HG03039 (cell line): ENCODE data around the gene AXL.

ENCODE experiments used
- ATAC-seq: cut with Tn5 transposase; IDR thresholded peaks from one replicate; pipeline ENCODE4 v1.9.1; 2021; ENCODE audit warnings: mild to moderate bottlenecking, moderate library complexity; ENCODE audit not compliant: unreplicated experiment

The AXL gene

DNA sequence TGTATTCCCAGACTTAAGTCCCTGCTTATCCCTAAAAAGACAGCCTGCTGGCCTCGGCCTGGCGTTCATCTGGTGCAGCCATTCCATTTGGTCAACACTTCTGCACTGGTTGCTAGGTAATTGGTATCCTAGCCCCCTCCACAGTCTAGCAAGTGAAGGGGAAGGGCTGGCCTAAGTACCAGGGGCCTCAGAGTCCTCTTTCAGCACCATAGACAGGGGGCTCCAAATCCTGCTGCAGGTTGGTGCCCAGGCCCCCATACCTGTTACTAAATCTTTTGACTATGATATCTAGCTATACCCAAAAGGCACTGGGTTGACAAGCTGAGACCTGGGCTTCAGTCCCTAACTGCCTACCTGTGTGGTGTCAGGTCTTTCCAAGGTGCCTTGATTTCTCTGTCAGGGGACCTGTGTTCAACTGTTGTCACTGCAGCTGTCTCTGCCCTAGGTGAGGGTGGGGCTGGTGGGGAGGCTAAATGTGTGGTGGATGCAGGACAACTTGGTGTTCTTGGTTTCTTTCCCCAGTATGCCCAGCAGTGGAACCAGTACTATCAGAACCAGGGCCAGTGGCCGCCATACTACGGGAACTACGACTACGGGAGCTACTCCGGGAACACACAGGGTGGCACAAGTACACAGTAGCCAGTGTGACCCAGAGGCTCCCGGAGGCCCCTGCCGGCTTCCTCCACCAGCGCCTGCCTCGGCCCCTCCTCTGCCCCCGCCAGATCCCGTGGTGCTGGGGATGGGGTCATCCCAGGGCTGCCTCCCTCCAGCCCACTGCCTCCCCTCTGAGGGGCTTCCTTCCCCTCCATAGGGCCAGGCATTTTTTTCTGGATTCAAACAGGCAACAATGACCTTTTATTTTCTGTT, 87.1 kb downstream of the AXL start:
- no peak for ATAC-seq

DNA sequence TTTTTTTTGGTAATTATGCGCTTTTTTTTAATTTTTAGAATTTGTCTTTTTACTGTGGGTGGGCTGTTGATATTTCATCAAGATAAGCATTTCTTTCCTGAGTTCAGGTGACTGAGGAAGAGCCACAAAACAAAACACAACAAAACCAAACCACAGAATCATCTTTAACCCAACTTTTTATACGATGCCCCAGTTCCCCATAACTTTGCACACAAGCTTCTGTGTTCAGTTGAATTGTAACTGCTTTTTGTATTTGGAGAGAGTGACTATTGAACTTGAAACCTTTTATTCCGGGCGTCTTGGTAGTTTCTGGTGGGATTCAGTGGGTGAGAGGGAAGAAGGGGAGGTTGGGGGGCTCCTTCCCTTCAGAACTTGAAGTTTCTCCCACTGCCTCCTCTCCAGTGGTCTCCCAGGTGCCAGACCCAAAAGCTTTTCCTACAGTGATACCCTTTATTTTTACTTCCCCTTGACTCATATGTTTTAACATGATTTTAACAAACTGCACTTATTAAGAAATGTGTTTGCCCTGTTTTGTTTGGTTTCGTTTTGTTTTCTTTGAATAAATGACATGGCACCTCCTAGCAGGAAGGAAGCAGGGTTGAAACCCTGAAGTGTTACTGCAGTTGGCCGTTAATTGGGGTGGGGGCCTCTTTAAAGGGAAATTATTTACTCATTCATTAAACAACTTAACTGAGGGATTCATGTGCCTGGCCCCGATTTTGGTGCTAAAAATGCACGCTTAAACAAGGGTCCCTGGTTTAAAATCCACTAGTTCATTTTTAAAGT, 88.3 kb downstream of the AXL start:
- no peak for ATAC-seq

DNA sequence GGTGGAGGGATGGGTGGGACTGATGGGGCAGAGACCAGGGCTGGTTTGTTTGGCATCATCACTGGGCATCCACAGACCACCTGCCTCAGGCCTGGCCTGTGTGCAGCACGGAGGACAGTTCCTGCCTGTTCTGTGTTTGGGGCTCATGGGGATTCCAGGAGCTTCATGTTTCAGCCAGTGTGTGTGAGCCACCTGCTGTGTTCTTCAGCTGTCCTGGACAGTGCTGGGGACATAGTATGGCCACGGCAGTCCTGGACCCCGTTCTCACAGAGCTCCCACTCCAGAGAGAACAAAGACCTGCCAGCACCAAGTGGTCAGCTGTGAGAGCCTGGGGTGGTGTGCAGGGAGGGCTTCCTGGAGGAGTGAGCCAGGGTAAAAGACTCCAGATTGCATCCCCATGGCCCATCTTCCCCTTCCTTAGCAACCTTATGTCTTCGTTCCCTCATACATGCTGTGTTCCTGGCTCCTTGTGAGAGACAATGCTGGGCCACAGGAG, 89.0 kb downstream of the AXL start:
- no peak for ATAC-seq

DNA sequence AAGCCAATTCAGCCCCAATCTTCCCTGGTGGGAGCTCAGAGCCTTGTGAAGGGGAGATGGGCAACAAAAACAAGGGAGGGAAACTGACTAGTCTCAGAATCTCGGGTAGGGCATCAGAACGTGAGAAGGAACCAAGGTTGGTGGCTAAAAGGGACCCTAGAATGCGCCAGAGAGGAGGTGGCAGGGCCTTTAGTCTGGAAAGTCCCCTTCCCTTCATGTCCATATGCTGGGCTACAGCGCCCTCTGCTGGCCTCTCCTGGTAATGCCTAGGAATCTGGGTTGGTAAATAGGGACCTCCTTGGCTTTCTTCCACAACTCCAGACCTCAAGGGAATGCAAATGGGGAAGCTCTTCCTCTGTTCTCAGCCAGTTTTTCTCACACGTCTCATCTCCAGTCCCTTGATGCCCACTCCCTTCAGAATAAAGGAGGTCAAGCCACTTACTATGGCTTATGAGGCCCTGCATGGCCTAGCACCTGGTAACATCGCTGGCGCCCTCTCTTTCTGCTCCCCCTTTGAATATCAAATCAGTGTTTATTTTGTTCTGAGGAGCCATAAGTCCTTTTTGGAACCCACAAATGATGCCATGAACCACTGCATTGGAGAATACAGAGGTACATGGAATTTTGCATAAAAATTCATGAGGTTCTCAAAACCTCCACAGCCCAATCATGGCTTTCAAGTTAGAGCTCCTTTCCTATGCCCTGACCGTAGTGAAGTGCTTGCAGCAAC, 89.6 kb downstream of the AXL start:
- ATAC-seq, result no peak

DNA sequence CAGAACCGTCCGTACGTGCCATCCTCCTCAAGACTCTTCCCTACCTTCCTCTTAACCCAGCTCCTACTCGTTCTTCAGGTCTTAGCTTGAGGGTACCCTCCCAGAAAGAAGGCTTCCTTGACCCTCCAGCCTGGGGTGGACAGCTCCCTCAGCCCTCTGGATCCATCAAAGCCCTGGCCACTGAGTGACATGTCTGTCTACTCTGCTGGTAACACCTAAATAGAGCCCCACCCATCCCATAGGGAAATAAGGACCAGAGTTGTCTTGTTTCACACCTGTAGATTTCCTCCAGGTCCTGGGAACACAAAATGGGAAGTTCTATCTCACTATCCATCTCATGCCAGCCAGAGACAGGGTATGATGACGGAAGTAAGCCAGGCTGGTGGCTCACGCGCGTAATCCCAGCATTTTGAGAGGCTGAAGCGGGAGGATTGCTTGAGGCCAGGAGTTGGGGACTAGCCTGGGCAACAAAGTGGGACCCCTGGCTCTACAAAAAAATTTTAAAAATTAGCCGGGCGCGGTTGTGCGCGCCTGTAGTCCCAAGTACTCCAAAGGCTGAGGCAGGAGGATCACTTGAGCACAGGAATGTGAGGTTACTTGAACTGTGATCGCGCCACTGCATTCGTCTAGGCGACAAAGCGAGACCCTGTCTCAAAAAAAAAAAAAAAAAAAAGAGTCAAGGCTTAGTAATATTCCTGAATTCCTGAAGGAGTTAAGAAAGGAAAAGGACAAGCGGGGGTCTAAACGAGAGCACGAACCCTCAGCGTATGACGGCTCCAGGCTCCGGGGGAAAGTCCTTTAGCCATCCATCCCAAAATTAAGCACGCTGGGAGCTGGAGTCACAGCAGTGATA, 90.4 kb downstream of the AXL start:
- no peak for ATAC-seq

DNA sequence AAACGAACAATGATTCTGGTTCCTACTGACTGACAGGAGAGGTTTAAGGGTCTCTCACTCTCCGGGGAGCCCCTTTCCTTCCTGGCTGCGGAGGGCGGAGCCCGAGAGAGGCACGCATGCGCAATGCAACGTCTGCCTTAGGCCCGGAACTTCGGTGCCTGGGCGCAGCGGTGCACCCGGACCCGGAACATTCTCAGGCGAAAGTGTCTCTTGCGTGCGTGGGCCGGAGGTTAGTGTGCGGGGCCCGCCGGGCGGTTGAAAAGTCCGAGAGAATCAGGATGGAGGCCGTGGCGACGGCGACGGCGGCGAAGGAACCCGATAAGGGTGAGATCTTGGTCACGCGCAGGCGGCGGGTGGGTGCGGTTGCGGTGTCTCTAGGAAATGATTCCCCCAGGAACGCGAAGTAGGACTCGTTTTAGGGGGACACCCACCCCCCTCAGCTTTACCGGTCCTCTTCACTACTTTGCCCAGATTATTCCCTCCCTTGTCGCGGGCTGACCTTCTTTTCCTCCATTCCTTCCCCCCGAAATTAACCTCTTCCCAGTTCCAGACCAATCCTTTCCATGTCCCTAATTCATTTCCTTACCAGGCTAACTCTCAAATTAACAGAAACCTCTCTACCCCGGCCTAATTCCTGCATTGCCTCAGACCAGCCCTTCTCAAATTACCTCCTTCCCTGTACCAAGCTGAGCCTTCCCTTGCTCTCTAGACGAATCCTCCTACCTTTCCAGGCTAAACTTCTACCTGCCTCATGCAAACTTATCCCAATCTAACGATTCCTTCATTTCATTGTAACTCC, 91.2 kb downstream of the AXL start, which contains the start of gene CCDC97:
Gene CCDC97 (plus strand): TSS at position 140 of the 799 bp plus-strand sequence. CDS start 139 bp downstream, at position 279.
- peak; percentile 59 for ATAC-seq

DNA sequence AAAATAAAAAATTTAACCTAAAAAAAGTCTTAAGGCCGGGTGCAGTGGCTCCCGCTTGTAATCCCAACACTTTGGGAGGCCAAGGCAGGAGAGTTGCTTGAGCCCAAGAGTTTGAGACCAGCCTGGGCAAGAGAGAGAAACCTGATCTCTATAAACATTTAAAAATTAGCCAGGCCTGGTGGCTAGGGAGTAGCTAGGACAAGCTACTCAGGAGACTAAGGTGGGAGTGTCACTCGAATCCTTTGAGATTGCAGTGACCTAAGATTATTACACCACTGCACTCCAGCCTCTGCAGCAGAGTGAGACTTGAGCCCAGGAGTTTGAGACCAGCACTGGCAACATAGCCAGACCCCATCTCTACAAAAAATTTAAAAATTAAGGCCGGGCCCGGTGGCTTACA, 92.0 kb downstream of the AXL start:
- ATAC-seq, result no peak
